GM18498 (cell line): Measurements from ENCODE around the gene IFITM2.
"Not testable (repeated sequence)": the region's sequence is repeated elsewhere in the genome, so short reads cannot be mapped to it uniquely, and the experiment has no call there.

ENCODE experiments used
- ATAC-seq: cut with Tn5 transposase; IDR thresholded peaks from one replicate; pipeline ENCODE4 v1.9.1; 2021; ENCODE audit warnings: mild to moderate bottlenecking, moderate library complexity; ENCODE audit not compliant: unreplicated experiment

The IFITM2 gene

DNA sequence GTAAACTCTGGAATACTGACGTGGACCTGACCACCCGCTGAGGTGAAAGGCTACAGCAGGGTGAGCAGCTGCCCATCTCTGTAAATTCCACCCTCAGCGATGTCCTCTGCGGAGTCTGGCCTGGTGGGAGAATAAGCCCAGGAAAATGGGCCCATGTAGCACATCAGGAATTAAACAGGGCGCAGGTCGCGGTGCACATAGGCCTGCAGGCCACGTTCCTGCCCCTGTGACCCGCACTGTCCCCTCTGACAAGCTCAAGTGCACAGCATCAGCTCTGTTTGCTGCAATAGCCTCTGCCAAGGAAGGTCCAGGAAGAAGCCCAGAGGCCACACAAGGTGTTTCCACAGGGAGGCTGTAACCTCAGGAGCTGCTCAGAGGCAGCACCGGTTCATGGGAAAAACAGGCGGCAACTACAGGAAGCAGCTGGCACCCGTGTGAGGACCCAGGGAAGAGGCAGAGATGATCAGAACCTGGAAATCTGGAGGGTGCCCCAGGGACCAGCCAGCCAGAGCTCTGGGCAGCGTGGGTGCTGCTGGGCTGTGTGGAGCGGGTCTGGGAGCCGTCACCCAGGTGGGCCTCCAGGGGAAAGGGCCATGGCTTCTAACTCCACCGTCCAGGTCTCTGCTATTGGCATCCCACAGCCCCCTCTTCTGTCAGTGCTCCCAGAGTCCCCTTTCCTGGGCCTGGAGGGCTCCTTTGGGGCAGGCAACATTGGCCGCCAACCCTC, 808 bp upstream of the IFITM2 start:
- ATAC-seq: no peak

DNA sequence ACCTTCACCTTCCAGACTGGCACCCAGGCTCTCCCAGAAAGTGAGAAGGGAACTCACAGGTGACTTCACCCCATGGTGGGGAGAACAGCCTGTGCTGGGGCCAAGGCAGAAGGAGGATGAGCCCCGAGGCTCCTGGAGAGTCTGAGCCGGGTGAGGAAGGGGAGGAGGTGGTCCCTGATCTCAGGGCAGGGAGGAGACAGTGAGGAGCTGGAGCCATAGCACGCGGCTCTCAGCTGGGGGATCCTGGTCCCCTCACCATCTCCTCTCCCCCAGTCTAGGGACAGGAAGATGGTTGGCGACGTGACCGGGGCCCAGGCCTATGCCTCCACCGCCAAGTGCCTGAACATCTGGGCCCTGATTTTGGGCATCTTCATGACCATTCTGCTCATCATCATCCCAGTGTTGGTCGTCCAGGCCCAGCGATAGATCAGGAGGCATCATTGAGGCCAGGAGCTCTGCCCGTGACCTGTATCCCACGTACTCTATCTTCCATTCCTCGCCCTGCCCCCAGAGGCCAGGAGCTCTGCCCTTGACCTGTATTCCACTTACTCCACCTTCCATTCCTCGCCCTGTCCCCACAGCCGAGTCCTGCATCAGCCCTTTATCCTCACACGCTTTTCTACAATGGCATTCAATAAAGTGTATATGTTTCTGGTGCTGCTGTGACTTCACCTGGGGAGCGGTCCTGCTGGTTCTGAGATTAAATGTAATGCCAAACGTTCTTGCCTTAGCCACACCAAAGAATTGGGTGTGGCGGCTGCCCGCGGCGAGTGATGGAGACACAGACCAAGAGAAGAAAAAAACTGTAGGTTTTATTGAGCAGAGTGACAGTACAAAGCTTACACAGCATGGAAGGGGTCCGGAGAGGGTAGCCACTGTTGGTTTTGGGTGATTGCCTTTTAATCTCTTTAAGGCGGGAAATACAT, 1.4 kb downstream of the IFITM2 start:
- not testable (repeated sequence) for ATAC-seq

- ATAC-seq: not testable (repeated sequence)
Measured at GRCh38 chr11:309979-310572, 2.5 kb downstream of the IFITM2 start.

- peak; percentile 40 for ATAC-seq
Measured at GRCh38 chr11:311013-311748, 3.6 kb downstream of the IFITM2 start.

DNA sequence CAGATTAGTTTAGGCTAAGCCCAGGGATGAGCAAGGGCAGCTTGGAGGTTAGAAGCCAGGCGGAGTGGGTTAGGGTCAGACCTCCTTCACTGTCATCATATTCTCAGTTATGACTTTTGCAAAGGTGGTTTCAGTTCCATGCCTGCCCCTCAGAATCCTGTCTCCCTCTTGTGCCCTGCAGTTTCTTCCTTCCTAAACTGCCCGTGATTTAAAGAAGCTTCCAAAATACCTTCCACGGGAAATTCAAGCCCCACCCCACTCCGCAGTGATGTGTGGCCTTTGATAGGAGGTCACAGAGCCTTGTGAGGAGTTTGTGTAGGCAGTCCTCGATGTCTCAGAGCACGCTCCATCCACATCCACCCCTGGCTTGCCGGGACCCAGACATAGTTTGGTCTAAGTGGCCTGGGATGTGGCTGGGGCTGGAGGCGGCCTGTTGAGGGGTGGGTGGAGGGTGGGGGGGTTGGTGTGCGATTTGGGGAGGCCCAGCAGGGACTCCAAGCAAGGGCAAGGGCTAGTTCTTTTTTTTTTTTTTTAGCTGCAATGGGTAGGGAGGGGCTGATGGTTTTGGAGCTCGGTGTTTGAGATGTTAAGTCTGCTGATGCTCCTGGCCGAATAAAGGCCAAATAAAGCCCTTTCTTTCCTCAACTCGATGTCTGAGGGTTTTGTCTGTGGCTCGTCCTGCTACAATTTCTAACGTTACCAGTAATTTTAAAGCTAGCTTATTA, 4.6 kb downstream of the IFITM2 start:
- ATAC-seq: no peak

GRCh38 chr11:313304-313786, 5.7 kb downstream of the IFITM2 start:
- ATAC-seq: no peak

GRCh38 chr11:313787-314553, 6.4 kb downstream of the IFITM2 start, which contains the start of gene IFITM1:
Gene IFITM1, plus strand, starts transcription at chr11:314040. Its CDS starts 131 bp downstream, at chr11:314171.
- ATAC-seq: peak; percentile 46

DNA sequence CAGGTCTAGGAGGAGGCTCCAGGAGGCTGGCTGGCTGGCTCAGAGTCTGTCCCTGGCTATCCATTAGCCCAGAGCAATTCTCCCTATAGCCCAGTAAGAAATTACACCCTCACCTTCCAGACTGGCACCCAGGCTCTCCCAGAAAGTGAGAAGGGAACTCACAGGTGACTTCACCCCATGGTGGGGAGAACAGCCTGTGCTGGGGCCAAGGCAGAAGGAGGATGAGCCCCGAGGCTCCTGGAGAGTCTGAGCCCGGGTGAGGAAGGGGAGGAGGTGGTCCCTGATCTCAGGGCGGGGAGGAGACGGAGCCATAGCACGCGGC, 6.9 kb downstream of the IFITM2 start:
- ATAC-seq: not testable (repeated sequence)

GRCh38 chr11:315051-315481, 7.5 kb downstream of the IFITM2 start:
- no peak for ATAC-seq

- ATAC-seq: no peak
Measured at GRCh38 chr11:315516-315994, 7.9 kb downstream of the IFITM2 start.

DNA sequence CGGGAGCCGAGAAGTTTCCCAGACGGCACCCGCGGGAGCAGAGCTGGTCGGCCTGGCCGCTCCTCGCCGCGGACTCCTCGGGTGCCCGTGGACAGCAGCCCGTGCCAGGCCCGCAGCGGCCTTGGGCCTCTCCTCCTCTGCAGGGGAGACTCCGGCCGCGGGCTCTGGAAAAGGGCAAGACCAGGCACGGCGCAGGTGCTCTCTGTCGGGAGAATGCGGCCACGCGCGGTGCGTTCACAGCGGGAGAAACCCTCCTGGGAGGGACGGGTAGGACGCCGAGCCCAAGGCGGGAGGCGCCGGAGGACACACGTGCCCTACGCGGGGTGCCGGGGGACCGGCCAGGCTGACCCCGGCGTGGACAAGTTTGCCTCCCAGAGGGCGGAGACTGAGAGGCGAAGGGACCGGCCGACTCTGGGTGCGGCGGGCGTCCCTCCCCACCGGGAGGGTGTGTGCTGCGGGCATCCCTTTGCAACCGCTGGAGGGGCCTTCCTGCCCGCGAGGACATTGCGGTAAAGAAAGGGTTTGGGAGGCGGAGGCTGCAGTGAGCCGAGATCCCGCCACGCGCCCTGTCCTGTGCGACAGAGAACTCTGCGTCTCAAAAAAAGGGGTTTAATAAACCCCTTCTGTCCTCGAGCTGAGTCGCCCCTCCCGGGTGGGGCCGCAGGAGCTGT, 8.6 kb downstream of the IFITM2 start:
- no peak for ATAC-seq

DNA sequence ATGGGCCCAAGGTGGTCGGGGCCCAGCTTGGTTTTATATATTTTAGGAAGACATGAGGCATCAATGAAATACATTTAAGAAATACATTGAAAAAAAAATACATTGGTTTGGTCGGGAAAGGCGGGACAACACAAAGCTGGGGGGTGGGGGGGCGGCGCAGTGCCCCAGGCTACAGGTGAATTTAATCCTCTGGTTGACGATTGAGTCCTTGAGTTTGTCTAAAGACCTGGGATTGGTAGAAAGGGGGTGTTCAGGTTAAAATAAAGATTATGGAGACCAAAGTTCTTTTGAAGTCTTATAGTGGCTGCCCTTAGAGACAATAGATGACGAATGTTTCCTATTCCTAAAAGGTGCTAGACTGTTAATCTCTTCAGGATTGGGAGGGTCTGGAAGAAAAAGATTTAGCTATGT, 9.3 kb downstream of the IFITM2 start:
- ATAC-seq: no peak

- peak; percentile 8 for ATAC-seq
Measured at GRCh38 chr11:317668-318404, 10.2 kb downstream of the IFITM2 start.

GRCh38 chr11:318405-319120, 10.9 kb downstream of the IFITM2 start:
- peak; percentile 61 for ATAC-seq

GRCh38 chr11:319121-319887, 11.7 kb downstream of the IFITM2 start:
- peak; percentile 11 for ATAC-seq

DNA sequence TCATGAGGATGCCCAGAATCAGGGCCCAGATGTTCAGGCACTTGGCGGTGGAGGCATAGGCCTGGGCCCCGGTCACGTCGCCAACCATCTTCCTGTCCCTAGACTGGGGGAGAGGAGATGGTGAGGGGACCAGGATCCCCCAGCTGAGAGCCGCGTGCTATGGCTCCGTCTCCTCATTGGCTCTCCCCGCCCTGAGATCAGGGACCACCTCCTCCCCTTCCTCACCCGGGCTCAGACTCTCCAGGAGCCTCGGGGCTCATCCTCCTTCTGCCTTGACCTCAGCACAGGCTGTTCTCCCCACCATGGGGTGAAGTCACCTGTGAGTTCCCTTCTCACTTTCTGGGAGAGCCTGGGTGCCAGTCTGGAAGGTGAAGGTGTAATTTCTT, 12.3 kb downstream of the IFITM2 start:
- not testable (repeated sequence) for ATAC-seq

DNA sequence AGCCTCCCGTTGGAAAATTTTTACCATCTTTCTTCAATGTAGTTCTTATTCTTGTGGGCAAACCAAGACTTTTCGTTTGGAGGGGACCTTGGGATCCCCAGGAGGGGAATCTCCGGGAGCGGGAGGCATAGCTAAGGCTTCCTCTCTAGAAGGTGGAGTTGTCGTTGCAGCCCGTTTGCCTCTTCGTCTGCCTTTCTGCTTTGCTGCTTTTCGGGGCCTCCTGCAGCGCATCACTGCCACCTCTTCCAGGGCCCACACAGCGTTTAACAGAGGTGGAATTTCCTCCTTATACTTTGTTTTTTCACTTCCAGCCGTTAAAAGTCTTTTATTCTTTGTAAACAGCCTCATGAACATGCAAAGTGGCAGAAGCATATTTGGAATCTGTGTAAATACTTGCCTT, 16.5 kb downstream of the IFITM2 start:
- no peak for ATAC-seq
